ENCODE results near the gene CGA. TPM values are rescaled to one million over a fixed set of nuclear protein-coding genes. Genes with fewer than 3 reads are reported as not detected.

Gene CGA
- total RNA-seq, 1 donor from 2014 or later, result not detected

GRCh38 chr6:87124074-87124473, 29.2 kb upstream of the CGA start:
- Histone ChIP-seq H3K36me3 (ENCODE audit: control insufficient read depth, insufficient read depth, low read length) (no peaks in the 10 kb centered on the region), H3K4me3 (ENCODE audit: low read depth, low read length) (no peak overlapping the region), H3K27me3 (ENCODE audit: control insufficient read depth, insufficient read depth, low read length) (no peaks in the 10 kb centered on the region)
- FAIRE-seq (no peak), DNase-seq (ENCODE audit: low read depth) (no peak)
- TF ChIP-seq CTCF (IDR thresholded peaks at IDR 0.05; ENCODE audit: insufficient read depth, low read length, severe bottlenecking), result no peak

- H3K27me3 ChIP-seq (ENCODE audit: control insufficient read depth, insufficient read depth, low read length), result no peaks in the 10 kb centered on the region
- TF ChIP-seq CTCF (IDR thresholded peaks at IDR 0.05; ENCODE audit: insufficient read depth, low read length, severe bottlenecking), result no peak
- H3K4me3 ChIP-seq (ENCODE audit: low read depth, low read length), result no peak overlapping the region
- no peak for DNase-seq (ENCODE audit: low read depth)
- no peak for FAIRE-seq
- H3K36me3 ChIP-seq (ENCODE audit: control insufficient read depth, insufficient read depth, low read length), result no peaks in the 10 kb centered on the region
These were observed 27.6 kb upstream of the CGA start for GRCh38 chr6:87122477-87122876.

- FAIRE-seq (no peak), DNase-seq (ENCODE audit: low read depth) (peak; percentile 93)
- Histone ChIP-seq H3K4me3 (ENCODE audit: low read depth, low read length) (no peak overlapping the region), H3K27me3 (ENCODE audit: control insufficient read depth, insufficient read depth, low read length) (no peaks in the 10 kb centered on the region), H3K36me3 (ENCODE audit: control insufficient read depth, insufficient read depth, low read length) (no peaks in the 10 kb centered on the region)
- TF ChIP-seq CTCF (IDR thresholded peaks at IDR 0.05; ENCODE audit: insufficient read depth, low read length, severe bottlenecking), result no peak
These were observed 23.1 kb upstream of the CGA start for GRCh38 chr6:87118054-87118453.

GRCh38 chr6:87116922-87117321, 22.0 kb upstream of the CGA start:
- no peak for TF ChIP-seq CTCF (IDR thresholded peaks at IDR 0.05; ENCODE audit: insufficient read depth, low read length, severe bottlenecking)
- no peaks in the 10 kb centered on the region for H3K36me3 ChIP-seq (ENCODE audit: control insufficient read depth, insufficient read depth, low read length)
- H3K27me3 ChIP-seq (ENCODE audit: control insufficient read depth, insufficient read depth, low read length), result no peaks in the 10 kb centered on the region
- FAIRE-seq, result no peak
- no peak for DNase-seq (ENCODE audit: low read depth)
- no peak overlapping the region for H3K4me3 ChIP-seq (ENCODE audit: low read depth, low read length)

- no peak for TF ChIP-seq CTCF (IDR thresholded peaks at IDR 0.05; ENCODE audit: insufficient read depth, low read length, severe bottlenecking)
- FAIRE-seq, result no peak
These were observed 20.7 kb upstream of the CGA start for GRCh38 chr6:87115402-87116135.

GRCh38 chr6:87110636-87111035, 15.7 kb upstream of the CGA start:
- DNase-seq (ENCODE audit: low read depth) (no peak), FAIRE-seq (no peak)
- H3K36me3 ChIP-seq (ENCODE audit: control insufficient read depth, insufficient read depth, low read length), result no peaks in the 10 kb centered on the region
- no peak overlapping the region for H3K4me3 ChIP-seq (ENCODE audit: low read depth, low read length)
- no peak for TF ChIP-seq CTCF (IDR thresholded peaks at IDR 0.05; ENCODE audit: insufficient read depth, low read length, severe bottlenecking)
- no peaks in the 10 kb centered on the region for H3K27me3 ChIP-seq (ENCODE audit: control insufficient read depth, insufficient read depth, low read length)

More at GRCh38 chr6:87115402-87116135, 20.7 kb upstream of the CGA start:
- Histone ChIP-seq H3K4me3 (ENCODE audit: low read depth, low read length) (no peak overlapping the region), H3K36me3 (ENCODE audit: control insufficient read depth, insufficient read depth, low read length) (no peaks in the 10 kb centered on the region), H3K27me3 (ENCODE audit: control insufficient read depth, insufficient read depth, low read length) (no peaks in the 10 kb centered on the region)
- no peak for DNase-seq (ENCODE audit: low read depth)
